H4 (cell line): Measurements from ENCODE around the gene APBB2. TPM values are rescaled to one million over a fixed set of nuclear protein-coding genes. Genes with fewer than 3 reads are reported as not detected.
A peak's percentile ranks its signal among the peaks of the same experiment; 100 is the strongest.

ENCODE experiments used
- DNase-seq: peaks from one replicate; pipeline ENCODE4 v3.0.0-alpha.2; 2015; ENCODE audit warnings: low spot score
- total RNA-seq: library from RNA; depleted of rRNA; stranded (reverse); fragments of >200 nt; shearing (Covaris generic); gene quantifications from 2 replicates; pipeline ENCODE4 v1.2.3, GENCODE V29; 2014

Gene APBB2
- total RNA-seq, 1 experiment from 2014 or later: 25.7 TPM

- no peak for DNase-seq
Measured at GRCh38 chr4:41189076-41189475, 25.3 kb downstream of the APBB2 start.

- DNase-seq: no peak
Measured at GRCh38 chr4:41185614-41186592, 28.4 kb downstream of the APBB2 start.

GRCh38 chr4:41184009-41184408 lies 30.3 kb downstream of the APBB2 start:
- no peak for DNase-seq

- no peak for DNase-seq
Measured at GRCh38 chr4:41183021-41183553, 31.3 kb downstream of the APBB2 start.

GRCh38 chr4:41181037-41181436 lies 33.3 kb downstream of the APBB2 start:
- DNase-seq: no peak

GRCh38 chr4:41179498-41180195 lies 34.7 kb downstream of the APBB2 start:
- no peak for DNase-seq

GRCh38 chr4:41178372-41179370 lies 35.7 kb downstream of the APBB2 start:
- no peak for DNase-seq

- peak; percentile 42 for DNase-seq
Measured at GRCh38 chr4:41177016-41177415, 37.3 kb downstream of the APBB2 start.

- no peak for DNase-seq
Measured at GRCh38 chr4:41176340-41176739, 38.0 kb downstream of the APBB2 start.

GRCh38 chr4:41175794-41176193 lies 38.5 kb downstream of the APBB2 start:
- DNase-seq: no peak

- no peak for DNase-seq
Measured at GRCh38 chr4:41174444-41174843, 39.9 kb downstream of the APBB2 start.

GRCh38 chr4:41172786-41173185 lies 41.6 kb downstream of the APBB2 start:
- no peak for DNase-seq

GRCh38 chr4:41169256-41169800 lies 45.0 kb downstream of the APBB2 start:
- DNase-seq: no peak

GRCh38 chr4:41167191-41167590 lies 47.2 kb downstream of the APBB2 start:
- DNase-seq: no peak

GRCh38 chr4:41164405-41164804 lies 49.9 kb downstream of the APBB2 start:
- DNase-seq: no peak

GRCh38 chr4:41161355-41161754 lies 53.0 kb downstream of the APBB2 start:
- no peak for DNase-seq

GRCh38 chr4:41160856-41161255 lies 53.5 kb downstream of the APBB2 start:
- DNase-seq: no peak

GRCh38 chr4:41160012-41160789 lies 54.1 kb downstream of the APBB2 start:
- DNase-seq: peak; percentile 75

GRCh38 chr4:41158756-41159155 lies 55.6 kb downstream of the APBB2 start:
- DNase-seq: no peak

- DNase-seq: no peak
Measured at GRCh38 chr4:41158274-41158673, 56.1 kb downstream of the APBB2 start.
